Osteocyte (in vitro differentiated cells): ENCODE measurements around the gene AMELY. TPM values are rescaled to one million over a fixed set of nuclear protein-coding genes. Genes with fewer than 3 reads are reported as not detected.

Experiments used
- DNase-seq: peaks from one replicate; pipeline ENCODE4 v3.0.0; 2021; ENCODE audit warnings: mixed read lengths; ENCODE audit not compliant: unreplicated experiment; ENCODE audit errors: extremely low spot score
- H3K27ac Mint-ChIP-seq: one replicate; pipeline ENCODE4 v1.8.0; 2021; ENCODE audit warnings: mild to moderate bottlenecking, mixed read lengths; ENCODE audit not compliant: unreplicated experiment
- H3K27me3 Mint-ChIP-seq: one replicate; pipeline ENCODE4 v1.8.0; 2021; ENCODE audit warnings: mixed read lengths; ENCODE audit not compliant: unreplicated experiment
- H3K36me3 Mint-ChIP-seq: one replicate; pipeline ENCODE4 v1.8.0; 2021; ENCODE audit warnings: mixed read lengths; ENCODE audit not compliant: unreplicated experiment
- H3K4me1 Mint-ChIP-seq: one replicate; pipeline ENCODE4 v1.8.0; 2021; ENCODE audit warnings: mixed read lengths; ENCODE audit not compliant: unreplicated experiment
- H3K4me3 Mint-ChIP-seq: one replicate; pipeline ENCODE4 v1.8.0; 2021; ENCODE audit warnings: mild to moderate bottlenecking, moderate library complexity, mixed read lengths; ENCODE audit not compliant: unreplicated experiment
- H3K9me3 Mint-ChIP-seq: one replicate; pipeline ENCODE4 v1.8.0; 2021; ENCODE audit warnings: mixed read lengths; ENCODE audit not compliant: unreplicated experiment
- CTCF ChIP-seq: fragments of 200-600 bp; sonication (generic); IDR thresholded peaks from 2 replicates; pipeline ENCODE4 v1.5.0; 2021; ENCODE audit warnings: antibody characterized with exemption, mild to moderate bottlenecking, moderate library complexity
- total RNA-seq: library from RNA; stranded (reverse); gene quantifications from 2 replicates; pipeline ENCODE4 v1.2.1, GENCODE V29; 2021

AMELY gene
- total RNA-seq, 1 donor from 2014 or later: not detected

GRCh38 chrY:6931779-6932396 lies 20.3 kb upstream of the AMELY start:
- no peak for TF ChIP-seq CTCF
- H3K27ac Mint-ChIP-seq: no peak overlapping the region
- no peak overlapping the region for H3K4me3 Mint-ChIP-seq
- no peaks in the 10 kb centered on the region for H3K4me1 Mint-ChIP-seq
- DNase-seq: no peak
- H3K36me3 Mint-ChIP-seq: no peaks in the 10 kb centered on the region
- H3K9me3 Mint-ChIP-seq: no peaks in the 10 kb centered on the region
- H3K27me3 Mint-ChIP-seq: no peaks in the 10 kb centered on the region

- H3K27ac Mint-ChIP-seq: no peak overlapping the region
- DNase-seq: no peak
- no peak overlapping the region for H3K4me3 Mint-ChIP-seq
Observed at GRCh38 chrY:6929237-6929636, 17.7 kb upstream of the AMELY start.

GRCh38 chrY:6928265-6928664 lies 16.7 kb upstream of the AMELY start:
- H3K9me3 Mint-ChIP-seq: no peaks in the 10 kb centered on the region
- no peaks in the 10 kb centered on the region for H3K27me3 Mint-ChIP-seq
- no peaks in the 10 kb centered on the region for H3K36me3 Mint-ChIP-seq
- H3K4me3 Mint-ChIP-seq: no peak overlapping the region
- no peak for DNase-seq
- H3K27ac Mint-ChIP-seq: no peak overlapping the region
- no peaks in the 10 kb centered on the region for H3K4me1 Mint-ChIP-seq
- no peak for TF ChIP-seq CTCF

More at GRCh38 chrY:6929237-6929636, 17.7 kb upstream of the AMELY start:
- no peaks in the 10 kb centered on the region for H3K9me3 Mint-ChIP-seq
- no peaks in the 10 kb centered on the region for H3K27me3 Mint-ChIP-seq
- TF ChIP-seq CTCF: no peak
- no peaks in the 10 kb centered on the region for H3K4me1 Mint-ChIP-seq
- no peaks in the 10 kb centered on the region for H3K36me3 Mint-ChIP-seq

GRCh38 chrY:6921061-6921460 lies 9.5 kb upstream of the AMELY start:
- Mint-ChIP-seq H3K27me3 (no peaks in the 10 kb centered on the region), H3K36me3 (no peaks in the 10 kb centered on the region), H3K4me3 (no peak overlapping the region), H3K9me3 (no peaks in the 10 kb centered on the region), H3K27ac (no peak overlapping the region), H3K4me1 (no peaks in the 10 kb centered on the region)
- no peak for TF ChIP-seq CTCF
- no peak for DNase-seq

- TF ChIP-seq CTCF: no peak
- Mint-ChIP-seq H3K27ac (no peak overlapping the region), H3K36me3 (no peaks in the 10 kb centered on the region), H3K27me3 (no peaks in the 10 kb centered on the region), H3K4me3 (no peak overlapping the region), H3K4me1 (no peaks in the 10 kb centered on the region), H3K9me3 (no peaks in the 10 kb centered on the region)
- no peak for DNase-seq
Observed at GRCh38 chrY:6913362-6913761, 1.8 kb upstream of the AMELY start.
